ENCODE data around the gene PCAT7. TPM values are rescaled to one million over a fixed set of nuclear protein-coding genes. Genes with fewer than 3 reads are reported as not detected.

PCAT7 gene
- total and polyA plus RNA-seq, 10 of the 15 experiments (the other 5 are each of a cell fraction or from before 2014, with no cell fraction given): 0.04 TPM; not detected in 9

DNA sequence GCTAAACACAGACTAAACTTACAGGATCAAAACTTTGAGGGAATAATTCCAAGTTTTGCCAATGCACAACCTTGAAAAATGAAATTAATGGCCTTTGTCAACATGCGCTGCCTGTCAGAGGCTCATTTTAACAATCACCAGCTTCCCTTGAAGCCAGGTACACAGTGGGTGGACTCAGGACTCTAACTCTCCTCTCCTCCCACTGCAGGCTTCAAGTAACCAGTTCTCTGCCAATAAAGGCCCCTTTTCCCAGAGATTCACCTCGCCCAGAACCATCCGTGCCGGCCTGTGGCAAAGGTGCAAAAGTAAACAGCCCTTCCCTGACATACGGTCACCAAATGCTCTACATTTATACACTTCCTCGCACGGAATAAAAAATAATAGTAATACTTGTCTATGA lies 57.2 kb downstream of the PCAT7 start:
- WGBS (ENCODE audit: insufficient coverage, insufficient replicate concordance, low lambda C conversion rate, missing lambda C conversion rate): 59% methylated on average over 7 of the region's 7 CpGs
- H3K27me3 ChIP-seq (replicated peaks in 1 of 2; ENCODE audit: control insufficient read depth in 2 of 2, insufficient read depth in 2 of 2, low read length in 1 of 2): peaks cover 0 to 3% of the 10 kb centered on the region in 2 experiments; a peak in 1 of 4 replicates
- TF ChIP-seq CUX1 (IDR thresholded peaks at IDR 0.05; ENCODE audit: insufficient replicate concordance, low read depth, low read length): no peak
- no peak overlapping the region for H3K4me3 ChIP-seq
- RAD21 ChIA-PET (ENCODE audit: unreplicated experiment): no interaction called here
- H3K27ac ChIP-seq (ENCODE audit: control insufficient read depth, insufficient read depth): no peak overlapping the region
- H3K79me2 ChIP-seq (ENCODE audit: control insufficient read depth, insufficient read depth, low read length): no peaks in the 10 kb centered on the region
- FAIRE-seq (no peak), ATAC-seq (no peak), DNase-seq (ENCODE audit: low read depth, low spot score) (no peak)
- no TSS peak for BruUV-seq (replicated peaks)
- CTCF ChIA-PET: no interaction called here
- no peak overlapping the region for H2AFZ ChIP-seq (ENCODE audit: control insufficient read depth, low read depth, low read length)
- intact Hi-C loops (cut with micrococcal nuclease; ENCODE audit: unreplicated experiment) (no loop called here), in situ Hi-C loops (cut with MboI) (no loop called here)
- H3K9ac ChIP-seq (ENCODE audit: control insufficient read depth, insufficient read depth, low read length): no peak overlapping the region
- H3K4me1 ChIP-seq (ENCODE audit: control insufficient read depth, insufficient read depth, low read length): peaks cover 2% of the 10 kb centered on the region; the same call in 1 of the 2 replicates
- no peaks in the 10 kb centered on the region for H4K20me1 ChIP-seq (ENCODE audit: control insufficient read depth, insufficient read depth)
- H3K36me3 ChIP-seq (ENCODE audit: control insufficient read depth in 2 of 2, insufficient read depth in 2 of 2, low read length in 1 of 2): no peaks in the 10 kb centered on the region
- H3K9me3 ChIP-seq (replicated peaks; ENCODE audit: control insufficient read depth, insufficient read depth, low read length): no peaks in the 10 kb centered on the region
- SMC1A ChIA-PET (ENCODE audit: uncharacterized antibody, unreplicated experiment): no interaction called here
- POLR2A ChIA-PET: no interaction called here
- H3K4me2 ChIP-seq (ENCODE audit: control insufficient read depth, insufficient read depth): no peak overlapping the region

GRCh38 chr9:94613003-94613402 lies 58.1 kb downstream of the PCAT7 start:
- H3K27ac ChIP-seq (ENCODE audit: control insufficient read depth, insufficient read depth): no peak overlapping the region
- H3K9ac ChIP-seq (ENCODE audit: control insufficient read depth, insufficient read depth, low read length): no peak overlapping the region
- in situ Hi-C loops (cut with MboI): no loop called here
- WGBS (ENCODE audit: insufficient coverage, insufficient replicate concordance, low lambda C conversion rate, missing lambda C conversion rate): 46% methylated on average over 3 of the region's 3 CpGs
- BruUV-seq (replicated peaks): no TSS peak
- ATAC-seq: no peak
- ChIA-PET CTCF (no interaction called here), POLR2A (no interaction called here), RAD21 (ENCODE audit: unreplicated experiment) (no interaction called here), SMC1A (ENCODE audit: uncharacterized antibody, unreplicated experiment) (no interaction called here)
- H3K4me2 ChIP-seq (ENCODE audit: control insufficient read depth, insufficient read depth): no peak overlapping the region
- H3K27me3 ChIP-seq (replicated peaks in 1 of 2; ENCODE audit: control insufficient read depth in 2 of 2, insufficient read depth in 2 of 2, low read length in 1 of 2): no peaks in the 10 kb centered on the region
- no peaks in the 10 kb centered on the region for H3K9me3 ChIP-seq (replicated peaks; ENCODE audit: control insufficient read depth, insufficient read depth, low read length)
- H2AFZ ChIP-seq (ENCODE audit: control insufficient read depth, low read depth, low read length): no peak overlapping the region
- no peaks in the 10 kb centered on the region for H3K4me1 ChIP-seq (ENCODE audit: control insufficient read depth, insufficient read depth, low read length)
- H3K36me3 ChIP-seq (ENCODE audit: control insufficient read depth in 2 of 2, insufficient read depth in 2 of 2, low read length in 1 of 2): no peaks in the 10 kb centered on the region
- no peak for FAIRE-seq
- no peaks in the 10 kb centered on the region for H3K79me2 ChIP-seq (ENCODE audit: control insufficient read depth, insufficient read depth, low read length)
- no peak overlapping the region for H3K4me3 ChIP-seq
- TF ChIP-seq CTCF (IDR thresholded peaks at IDR 0.05 in 2 of 3, conservative IDR thresholded peaks at IDR 0.05 in 1 of 3; ENCODE audit: control insufficient read depth in 2 of 3, extremely low read depth in 1 of 3, insufficient read depth in 1 of 3, low read depth in 3 of 3, low read length in 3 of 3): 0 out of 6 replicates have a peak, but pooled peaks of 1 of the 3 experiments have one; percentile 11
- 0 out of 2 replicates have a peak, but pooled peaks have one; percentile 8 for TF ChIP-seq RAD21 (IDR thresholded peaks at IDR 0.05; ENCODE audit: insufficient read depth, low read depth, low read length)
- no peak for TF ChIP-seq SMAD5 (IDR thresholded peaks at IDR 0.05; ENCODE audit: low read depth)
- DNase-seq (ENCODE audit: low read depth, low spot score): no peak
- intact Hi-C loops (cut with micrococcal nuclease; ENCODE audit: unreplicated experiment): no loop called here
- no peaks in the 10 kb centered on the region for H4K20me1 ChIP-seq (ENCODE audit: control insufficient read depth, insufficient read depth)

Data from GM12878 (cell line).